PC-3 (cell line): ENCODE measurements around the gene DSN1. TPM values are rescaled to one million over a fixed set of nuclear protein-coding genes. Genes with fewer than 3 reads are reported as not detected.

Experiments
- ATAC-seq: fragments of 200-7000 bp; cut with Tn5 transposase; 2 replicates; pipeline ENCODE4 v1.9.1; 2020; ENCODE audit warnings: mild to moderate bottlenecking, moderate library complexity
- Bru-seq: library from RNA; stranded (reverse); fragments of 400-500 nt; gene quantifications from one replicate; lab custom pipeline; 2021; lab: Mats Ljungman, UMichigan
- BruChase-seq, 2 experiments: library from RNA; stranded (reverse); fragments of 400-500 nt; gene quantifications; one replicate each; lab custom pipeline; 2021; lab: Mats Ljungman, UMichigan
- BruUV-seq: library from RNA; stranded (reverse); fragments of 400-500 nt; replicated peaks from 2 replicates; lab custom pipeline; 2021; lab: Mats Ljungman, UMichigan
- CTCF ChIA-PET: fragments of 300-600 bp; sonication (Branson Sonifier 250); formaldehyde crosslinking; loops from one replicate; lab custom pipeline; 2022; ENCODE audit warnings: antibody characterized with exemption; lab: Charles Lee
- POLR2A ChIA-PET: fragments of 300-600 bp; sonication (Branson Sonifier 250); formaldehyde crosslinking; loops from one replicate; lab custom pipeline; 2022; ENCODE audit warnings: antibody characterized with exemption; ENCODE audit not compliant: unreplicated experiment; lab: Charles Lee
- DNase-seq: peaks from one replicate; pipeline ENCODE4 v3.0.0-alpha.2; 2015
- H2AFZ ChIP-seq: fragments of 300-600 bp; sonication (generic); 2 replicates; pipeline ENCODE4 v1.6.0; 2016; ENCODE audit warnings: antibody characterized with exemption, low read length
- H3F3A ChIP-seq: fragments of 300-600 bp; sonication (generic); one replicate; pipeline ENCODE4 v1.6.0; 2017; ENCODE audit warnings: antibody characterized with exemption, low read length, control low read depth, mild to moderate bottlenecking; ENCODE audit not compliant: unreplicated experiment
- H3K27ac ChIP-seq: fragments of 300-600 bp; sonication (generic); 2 replicates; pipeline ENCODE4 v1.5.1; 2016; ENCODE audit warnings: mild to moderate bottlenecking, low read length
- H3K27me3 ChIP-seq: fragments of 300-600 bp; sonication (generic); 2 replicates; pipeline ENCODE4 v1.6.1; 2016; ENCODE audit warnings: low read length, mixed read lengths
- H3K36me3 ChIP-seq: fragments of 300-600 bp; sonication (generic); 2 replicates; pipeline ENCODE4 v1.6.1; 2016; ENCODE audit warnings: low read depth, mixed run types, low read length, mixed read lengths
- H3K4me1 ChIP-seq: fragments of 300-600 bp; sonication (generic); 2 replicates; pipeline ENCODE4 v1.5.1; 2016; ENCODE audit warnings: low read length; ENCODE audit not compliant: insufficient read depth
- H3K4me2 ChIP-seq: fragments of 300-600 bp; sonication (generic); 2 replicates; pipeline ENCODE4 v1.6.0; 2016; ENCODE audit warnings: low read length
- H3K4me3 ChIP-seq: fragments of 300-600 bp; sonication (generic); 2 replicates; pipeline ENCODE4 v1.5.1; 2016; ENCODE audit warnings: mild to moderate bottlenecking, low read length, mixed read lengths
- H3K79me2 ChIP-seq: fragments of 300-600 bp; sonication (generic); 2 replicates; pipeline ENCODE4 v1.6.1; 2017; ENCODE audit warnings: low read length, mixed read lengths
- H3K9ac ChIP-seq: fragments of 300-600 bp; sonication (generic); 2 replicates; pipeline ENCODE4 v1.6.0; 2016; ENCODE audit warnings: mild to moderate bottlenecking, low read length
- H3K9me2 ChIP-seq: fragments of 300-600 bp; sonication (generic); replicated peaks from 2 replicates; pipeline ENCODE4 v1.6.1; 2016; ENCODE audit warnings: mixed run types, low read length, mixed read lengths
- H3K9me3 ChIP-seq: fragments of 300-600 bp; sonication (generic); 2 replicates; pipeline ENCODE4 v1.6.1; 2016; ENCODE audit warnings: low read length, mixed read lengths
- H4K20me1 ChIP-seq: fragments of 300-600 bp; sonication (generic); 2 replicates; pipeline ENCODE4 v1.6.1; 2016; ENCODE audit warnings: low read length, mixed read lengths
- EZH2 ChIP-seq: fragments of 300-600 bp; sonication (generic); IDR thresholded peaks from one replicate; pipeline ENCODE4 v1.6.1; 2017; ENCODE audit warnings: antibody characterized with exemption, mild to moderate bottlenecking, low read length; ENCODE audit not compliant: unreplicated experiment
- EZH2phosphoT487 ChIP-seq: fragments of 300-600 bp; sonication (generic); IDR thresholded peaks from 2 replicates; pipeline ENCODE4 v1.6.1; 2018; ENCODE audit warnings: mild to moderate bottlenecking, antibody characterized with exemption, low read length, borderline replicate concordance
- intact Hi-C: fragments of 100-400 bp; cut with micrococcal nuclease; formaldehyde crosslinking; loops from 2 replicates; pipeline ENCODE4 v1.9.0; 2023
- long read RNA-seq: library from polyadenylated mRNA; unstranded; transcript quantifications from one replicate; pipeline ENCODE4 v2.0.0, GENCODE V29; 2021; ENCODE audit not compliant: unreplicated experiment
- total RNA-seq: library from RNA; depleted of rRNA; stranded (reverse); fragments of >200 nt; gene quantifications from 2 replicates; pipeline ENCODE4 v1.2.3, GENCODE V29; 2014; rRNA removed
- TF ChIP-seq, protein P1 (sequence below): fragments of 300-600 bp; sonication (generic); conservative IDR thresholded peaks from 2 replicates; pipeline ENCODE4 v1.5.1; 2017; ENCODE audit warnings: antibody characterized with exemption, low read depth, mild to moderate bottlenecking, low read length

DSN1 gene
- total RNA-seq (36.3 and 39.8 TPM in 2 replicates), Bru-seq, nascent RNA (percentile 74 among the genes with signal in this experiment), BruChase-seq, experiment 1, labeled RNA remaining after a 6-hour chase (percentile 84 among the genes with signal in this experiment), BruChase-seq, experiment 2, labeled RNA remaining after a 2-hour chase (percentile 70 among the genes with signal in this experiment)
- long read RNA-seq, transcript DSN1-203 (11 exons, 2,233 nt) = major isoform, 24 of 65 reads
- long read RNA-seq, transcript DSN1-207 (10 exons, 2,129 nt) = minor isoform, 6 of 65 reads
- long read RNA-seq, partial matches to known transcripts = 8 of 65 reads
- long read RNA-seq, other reads (novel, unspliced or antisense) = 20 of 65 reads

DNA sequence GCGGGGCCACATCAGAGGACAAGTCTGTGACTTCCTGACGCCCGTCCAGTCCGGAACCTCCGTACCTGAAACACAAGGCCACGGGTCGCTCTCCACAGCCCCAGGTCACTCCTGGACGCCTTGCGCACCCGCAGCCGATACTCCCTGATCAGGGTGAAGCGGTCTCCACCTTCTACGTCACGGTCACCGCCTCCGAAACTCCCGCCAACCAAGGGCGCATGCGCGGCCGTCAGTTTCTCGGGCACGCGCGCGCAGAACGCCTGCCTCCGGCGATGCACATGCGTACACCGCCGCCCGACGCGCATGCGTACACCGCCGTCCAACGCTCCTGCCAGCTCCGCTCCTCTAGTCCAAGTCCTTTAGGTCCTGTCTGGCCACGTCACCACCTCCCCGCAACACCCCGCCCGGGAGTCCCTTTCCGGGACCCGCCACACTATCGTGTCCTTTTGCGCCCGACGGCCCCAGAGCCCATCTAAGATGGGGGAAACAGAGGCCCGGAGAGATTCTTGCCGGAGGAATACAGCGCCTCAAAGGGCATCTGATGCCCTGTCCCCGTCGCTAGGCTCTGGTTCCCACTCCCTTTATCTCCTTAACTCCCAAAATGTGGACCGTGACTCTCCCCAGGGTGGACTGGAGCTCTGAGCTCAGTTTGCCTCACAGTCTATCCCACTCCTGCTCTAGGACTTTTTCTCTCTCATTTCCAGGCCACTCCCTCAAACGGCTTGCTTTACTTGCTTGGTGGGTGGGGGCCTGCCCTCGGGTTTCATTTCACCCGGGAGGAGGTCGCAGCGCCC is at the start of gene DSN1:
Gene DSN1, minus strand, starts transcription at position 167 of the 794 bp plus-strand sequence. CDS start 2,305 bp downstream, outside the sequence.
- Histone ChIP-seq H3K4me2 (peak within 1 kb of the TSS; percentile 97), H3K79me2 (peaks cover 21% of the 10 kb centered on the region), H3F3A (no peaks in the 10 kb centered on the region), H3K27me3 (no peaks in the 10 kb centered on the region), H4K20me1 (no peaks in the 10 kb centered on the region), H3K9ac (peak within 1 kb of the TSS; percentile 97), H3K27ac (peak within 1 kb of the TSS; percentile 83), H2AFZ (peak within 1 kb of the TSS; percentile 98), H3K4me1 (peaks cover 18% of the 10 kb centered on the region), H3K4me3 (peak within 1 kb of the TSS; percentile 82), H3K9me3 (no peaks in the 10 kb centered on the region), H3K36me3 (no peaks in the 10 kb centered on the region), H3K9me2 (no peaks in the 10 kb centered on the region)
- BruUV-seq = TSS peak; percentile 87
- TF ChIP-seq EZH2phosphoT487 (no peak), EZH2 (no peak)
- TF ChIP-seq, protein P1, sequence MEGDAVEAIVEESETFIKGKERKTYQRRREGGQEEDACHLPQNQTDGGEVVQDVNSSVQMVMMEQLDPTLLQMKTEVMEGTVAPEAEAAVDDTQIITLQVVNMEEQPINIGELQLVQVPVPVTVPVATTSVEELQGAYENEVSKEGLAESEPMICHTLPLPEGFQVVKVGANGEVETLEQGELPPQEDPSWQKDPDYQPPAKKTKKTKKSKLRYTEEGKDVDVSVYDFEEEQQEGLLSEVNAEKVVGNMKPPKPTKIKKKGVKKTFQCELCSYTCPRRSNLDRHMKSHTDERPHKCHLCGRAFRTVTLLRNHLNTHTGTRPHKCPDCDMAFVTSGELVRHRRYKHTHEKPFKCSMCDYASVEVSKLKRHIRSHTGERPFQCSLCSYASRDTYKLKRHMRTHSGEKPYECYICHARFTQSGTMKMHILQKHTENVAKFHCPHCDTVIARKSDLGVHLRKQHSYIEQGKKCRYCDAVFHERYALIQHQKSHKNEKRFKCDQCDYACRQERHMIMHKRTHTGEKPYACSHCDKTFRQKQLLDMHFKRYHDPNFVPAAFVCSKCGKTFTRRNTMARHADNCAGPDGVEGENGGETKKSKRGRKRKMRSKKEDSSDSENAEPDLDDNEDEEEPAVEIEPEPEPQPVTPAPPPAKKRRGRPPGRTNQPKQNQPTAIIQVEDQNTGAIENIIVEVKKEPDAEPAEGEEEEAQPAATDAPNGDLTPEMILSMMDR = peak; percentile 89; the same call in 1 of the 2 replicates
- ChIA-PET POLR2A (interaction anchor here (0.6 to 1.1 kb wide), 4 partner anchors 29 to 62 kb away, joined by 3 read pairs; no protein-coding TSS in a partner anchor), CTCF (interaction anchor here (0.5 to 1.6 kb wide), 9 partner anchors 17 to 294 kb away, joined by 3 to 8 read pairs (median 3); partner anchors contain the start of gene TLDC2)
- intact Hi-C loops = loop anchor here (1.0 kb wide), 2 partner anchors 27 to 114 kb away; partner anchors contain the start of gene NDRG3
- DNase-seq (peak; percentile 99), ATAC-seq (peak; percentile 83)

GRCh38 chr20:36823121-36823520 is 49.6 kb upstream of the DSN1 start:
- ATAC-seq (no peak), DNase-seq (no peak)
- H3K4me2 ChIP-seq = no peak overlapping the region
- H3K79me2 ChIP-seq = no peaks in the 10 kb centered on the region
- H3K4me1 ChIP-seq = no peaks in the 10 kb centered on the region
- H3F3A ChIP-seq = no peaks in the 10 kb centered on the region
- no peaks in the 10 kb centered on the region for H4K20me1 ChIP-seq
- ChIA-PET CTCF (no interaction called here), POLR2A (no interaction called here)
- no peaks in the 10 kb centered on the region for H3K9me3 ChIP-seq
- no peak for TF ChIP-seq EZH2
- TF ChIP-seq, protein P1 = no peak
- TF ChIP-seq EZH2phosphoT487 = no peak
- no peak overlapping the region for H3K4me3 ChIP-seq
- no peak overlapping the region for H3K9ac ChIP-seq
- no peaks in the 10 kb centered on the region for H3K9me2 ChIP-seq
- no peak overlapping the region for H3K27ac ChIP-seq
- peaks cover 21% of the 10 kb centered on the region for H3K36me3 ChIP-seq
- no peak overlapping the region for H2AFZ ChIP-seq
- BruUV-seq = no TSS peak
- no peaks in the 10 kb centered on the region for H3K27me3 ChIP-seq
- intact Hi-C loops = no loop called here
